GM20431 (cell line): ENCODE measurements around the gene GJB5.

Experiments used
- in situ Hi-C: fragments of 300-500 bp; cut with MseI, MboI; formaldehyde crosslinking; loops from one replicate; pipeline ENCODE4 v1.15.0; 2020; ENCODE audit warnings: low sequenced_read_pairs; ENCODE audit not compliant: unreplicated experiment

Gene GJB5

DNA sequence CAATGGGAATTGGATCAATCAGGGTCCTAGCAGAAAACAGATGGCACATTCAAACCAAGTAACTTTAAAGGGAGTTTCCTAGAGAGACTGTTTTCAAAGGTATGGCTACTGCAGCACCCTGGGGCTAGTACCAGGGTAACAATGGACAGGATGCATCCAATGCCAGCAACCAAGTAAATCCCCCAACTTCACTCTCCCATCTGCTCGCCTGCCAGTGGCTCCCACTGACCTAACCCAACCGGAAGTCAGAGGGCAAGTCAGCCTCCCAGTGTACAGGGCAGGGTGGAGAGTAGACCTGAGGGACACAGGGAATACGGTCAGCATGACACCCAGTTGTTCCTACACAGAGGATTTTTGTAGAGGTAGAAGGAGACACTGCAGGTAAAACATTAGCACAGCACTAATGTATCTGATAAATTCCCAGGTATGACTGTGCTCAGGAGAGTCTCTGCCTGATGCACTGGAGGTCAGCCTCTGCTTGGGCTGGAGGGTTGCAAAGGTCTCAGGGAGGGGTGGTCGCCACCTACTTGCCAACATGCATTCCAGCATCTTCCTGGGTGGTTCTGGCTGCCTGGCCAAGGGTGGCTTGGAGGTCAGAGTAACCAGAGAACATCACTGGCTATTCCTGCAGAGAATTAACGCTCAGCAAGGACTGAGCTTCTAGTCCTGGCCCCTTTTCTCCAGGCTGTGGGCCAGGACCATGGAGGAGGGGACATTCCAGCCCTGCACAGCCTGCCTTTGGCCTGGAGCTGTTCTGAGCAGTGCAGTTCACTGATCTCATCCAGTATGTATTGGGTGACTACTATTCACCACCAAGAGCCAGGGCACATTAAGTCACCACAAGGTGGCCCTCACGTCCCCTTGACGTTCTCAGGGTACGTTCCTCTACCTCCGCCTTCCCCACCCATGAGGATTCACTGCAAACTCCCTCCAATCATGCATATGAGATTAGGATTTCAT, 32.9 kb downstream of the GJB5 start:
- in situ Hi-C loops, result no loop called here

DNA sequence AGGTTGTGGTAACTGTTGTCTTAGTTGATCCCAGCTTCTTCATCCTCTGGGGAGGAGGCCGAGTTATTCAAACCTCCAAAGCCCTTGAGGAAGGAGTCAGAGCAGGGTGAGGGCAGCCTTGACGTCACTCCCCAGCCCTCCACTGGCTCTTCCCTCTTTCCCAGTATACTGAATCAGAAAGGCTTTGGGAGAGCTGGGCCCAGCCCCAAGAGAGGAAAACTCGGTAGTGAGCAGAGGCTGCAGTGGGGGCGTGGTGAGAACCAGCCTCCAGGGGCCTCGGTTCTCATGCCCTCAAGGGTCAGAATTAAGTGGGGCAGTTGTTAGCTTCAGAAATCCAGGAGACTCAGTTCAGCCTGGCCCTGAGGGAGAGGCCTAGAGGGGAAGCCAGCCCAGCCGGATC, 36.1 kb downstream of the GJB5 start:
- in situ Hi-C loops, result no loop called here

DNA sequence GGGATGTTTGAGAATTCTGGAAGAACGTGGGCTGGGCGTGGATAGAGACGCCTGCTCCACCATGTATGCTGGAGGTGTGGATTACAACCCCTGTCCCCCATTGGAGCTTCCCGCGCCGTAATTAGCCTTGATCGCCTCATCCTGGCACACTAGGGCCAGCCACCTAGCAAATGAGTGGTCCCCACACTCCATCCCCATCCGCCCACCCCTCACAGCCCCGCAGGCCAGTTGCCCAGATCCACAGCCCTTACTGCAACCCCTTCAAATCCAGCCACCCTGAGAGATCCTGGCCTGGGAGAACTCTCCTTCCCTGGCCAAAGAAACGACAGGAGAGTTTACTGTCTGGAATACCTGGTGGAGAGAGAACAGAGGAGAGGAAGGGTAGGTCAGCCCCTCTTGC, 37.6 kb downstream of the GJB5 start:
- in situ Hi-C loops, result no loop called here

DNA sequence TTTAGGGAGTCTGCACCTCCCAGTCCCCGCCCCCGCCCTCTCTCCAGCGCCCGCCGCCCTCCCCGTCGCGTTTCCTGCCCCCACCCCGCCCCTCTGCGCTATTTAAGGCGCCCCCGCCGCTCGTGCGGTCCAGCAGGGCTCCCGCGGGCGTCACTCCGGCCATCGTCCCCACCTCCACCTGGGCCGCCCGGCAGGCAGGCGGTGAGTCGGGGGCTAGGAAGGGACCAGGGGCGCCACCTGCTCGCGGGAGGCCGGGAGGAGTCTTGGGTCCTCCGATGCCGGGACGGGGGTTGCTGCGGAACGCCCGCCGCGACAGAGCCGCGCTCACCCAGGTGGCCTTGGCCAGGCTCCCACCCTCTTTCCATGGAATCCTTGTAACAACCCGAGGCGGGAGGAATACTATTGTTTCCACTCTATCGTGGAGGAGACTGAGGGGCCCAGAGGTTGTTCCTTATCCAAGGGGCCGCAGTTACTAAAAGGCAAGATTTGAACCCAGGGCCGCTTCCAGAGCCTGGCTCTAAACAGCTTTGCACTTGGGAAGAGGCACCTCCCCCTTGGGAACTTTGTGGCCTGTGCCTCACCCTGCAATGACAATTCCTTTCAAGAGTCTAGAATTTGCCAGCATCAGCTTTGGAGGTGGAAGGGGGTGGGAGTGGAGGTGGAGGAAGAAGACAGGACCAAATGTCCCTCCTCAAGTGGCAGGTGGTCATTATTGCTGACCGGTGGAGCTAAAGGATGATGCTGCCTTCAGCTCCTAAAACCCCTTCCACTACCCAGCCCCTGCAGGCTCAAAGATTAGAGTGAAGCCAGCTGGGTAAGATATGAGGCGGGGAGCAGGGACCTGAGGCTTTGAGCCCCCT, 38.3 kb downstream of the GJB5 start, which contains the start of gene GJA4:
Gene GJA4, plus strand, starts transcription at position 132 of the 860 bp plus-strand sequence. CDS start 1,215 bp downstream, outside the sequence.
- in situ Hi-C loops, result no loop called here

DNA sequence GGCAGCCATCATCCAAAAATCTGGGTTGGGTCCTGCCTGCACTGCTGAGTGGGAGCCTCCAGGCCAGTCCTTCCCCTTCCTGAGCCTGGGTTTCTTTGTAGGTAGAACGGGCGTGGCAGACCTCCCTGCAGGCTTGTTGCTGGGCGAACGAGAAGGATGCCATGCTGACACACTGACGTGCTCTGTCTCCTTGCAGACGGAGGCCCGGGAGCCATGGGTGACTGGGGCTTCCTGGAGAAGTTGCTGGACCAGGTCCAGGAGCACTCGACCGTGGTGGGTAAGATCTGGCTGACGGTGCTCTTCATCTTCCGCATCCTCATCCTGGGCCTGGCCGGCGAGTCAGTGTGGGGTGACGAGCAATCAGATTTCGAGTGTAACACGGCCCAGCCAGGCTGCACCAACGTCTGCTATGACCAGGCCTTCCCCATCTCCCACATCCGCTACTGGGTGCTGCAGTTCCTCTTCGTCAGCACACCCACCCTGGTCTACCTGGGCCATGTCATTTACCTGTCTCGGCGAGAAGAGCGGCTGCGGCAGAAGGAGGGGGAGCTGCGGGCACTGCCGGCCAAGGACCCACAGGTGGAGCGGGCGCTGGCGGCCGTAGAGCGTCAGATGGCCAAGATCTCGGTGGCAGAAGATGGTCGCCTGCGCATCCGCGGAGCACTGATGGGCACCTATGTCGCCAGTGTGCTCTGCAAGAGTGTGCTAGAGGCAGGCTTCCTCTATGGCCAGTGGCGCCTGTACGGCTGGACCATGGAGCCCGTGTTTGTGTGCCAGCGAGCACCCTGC, 39.3 kb downstream of the GJB5 start:
- in situ Hi-C loops, result no loop called here

DNA sequence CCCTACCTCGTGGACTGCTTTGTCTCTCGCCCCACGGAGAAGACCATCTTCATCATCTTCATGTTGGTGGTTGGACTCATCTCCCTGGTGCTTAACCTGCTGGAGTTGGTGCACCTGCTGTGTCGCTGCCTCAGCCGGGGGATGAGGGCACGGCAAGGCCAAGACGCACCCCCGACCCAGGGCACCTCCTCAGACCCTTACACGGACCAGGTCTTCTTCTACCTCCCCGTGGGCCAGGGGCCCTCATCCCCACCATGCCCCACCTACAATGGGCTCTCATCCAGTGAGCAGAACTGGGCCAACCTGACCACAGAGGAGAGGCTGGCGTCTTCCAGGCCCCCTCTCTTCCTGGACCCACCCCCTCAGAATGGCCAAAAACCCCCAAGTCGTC, 39.9 kb downstream of the GJB5 start:
- in situ Hi-C loops, result no loop called here

DNA sequence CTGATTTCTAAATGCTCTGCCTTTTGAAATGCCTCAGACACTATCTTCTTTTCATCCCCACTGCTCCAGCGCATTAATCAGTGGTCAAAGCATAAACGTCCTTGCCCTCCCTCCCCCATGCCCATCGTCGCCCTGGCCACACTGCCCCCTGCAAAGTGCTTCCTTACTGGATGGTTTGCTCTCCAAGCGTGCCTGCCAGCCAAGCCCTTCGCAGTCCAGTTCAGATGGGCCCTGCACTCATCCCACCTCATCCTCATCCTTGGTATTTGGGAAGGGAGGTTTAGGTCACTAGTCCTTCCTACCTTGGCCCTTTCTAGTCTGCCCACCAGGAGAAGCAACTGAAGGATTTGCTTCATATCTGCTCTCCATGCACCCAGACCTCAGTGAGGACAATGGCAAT, 41.1 kb downstream of the GJB5 start:
- in situ Hi-C loops, result no loop called here

DNA sequence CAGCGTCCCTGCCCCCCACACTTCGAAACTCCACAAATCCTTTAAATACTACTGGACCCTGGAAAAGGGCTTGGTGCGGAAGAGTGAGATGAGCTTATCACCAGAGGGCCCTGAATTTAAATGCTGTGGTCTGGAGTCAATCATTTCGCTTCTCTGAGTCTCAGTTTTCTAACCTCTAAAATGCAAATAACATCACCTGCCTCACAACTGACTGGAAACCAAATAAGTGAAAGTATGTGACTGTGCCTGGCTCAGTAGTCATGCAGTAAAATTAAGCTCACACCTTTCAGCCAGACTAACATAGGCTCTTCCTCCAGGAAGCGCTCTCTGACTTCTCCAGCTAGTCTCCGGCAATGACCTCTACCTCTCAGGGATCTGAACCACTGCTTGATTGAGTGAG, 42.1 kb downstream of the GJB5 start:
- in situ Hi-C loops, result no loop called here

DNA sequence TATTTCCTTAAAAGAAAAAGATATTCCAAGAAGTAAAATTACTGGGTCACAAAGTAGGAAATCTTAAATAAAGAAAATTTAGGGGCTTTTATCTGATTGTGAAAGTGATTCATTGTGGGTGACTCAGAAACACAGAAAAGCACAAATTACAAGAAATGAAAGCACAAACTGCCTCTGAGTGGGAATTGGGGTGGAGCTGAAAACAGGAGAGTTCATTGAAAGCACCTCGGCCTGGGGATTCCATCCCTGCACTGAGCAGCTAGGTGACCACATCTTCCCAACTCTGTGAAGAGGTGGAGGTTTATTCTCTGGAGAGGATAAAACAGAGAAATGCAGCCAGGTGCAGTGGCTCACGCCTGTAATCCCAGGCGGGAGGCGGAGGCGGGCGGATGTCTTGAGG, 45.4 kb downstream of the GJB5 start:
- in situ Hi-C loops, result no loop called here

DNA sequence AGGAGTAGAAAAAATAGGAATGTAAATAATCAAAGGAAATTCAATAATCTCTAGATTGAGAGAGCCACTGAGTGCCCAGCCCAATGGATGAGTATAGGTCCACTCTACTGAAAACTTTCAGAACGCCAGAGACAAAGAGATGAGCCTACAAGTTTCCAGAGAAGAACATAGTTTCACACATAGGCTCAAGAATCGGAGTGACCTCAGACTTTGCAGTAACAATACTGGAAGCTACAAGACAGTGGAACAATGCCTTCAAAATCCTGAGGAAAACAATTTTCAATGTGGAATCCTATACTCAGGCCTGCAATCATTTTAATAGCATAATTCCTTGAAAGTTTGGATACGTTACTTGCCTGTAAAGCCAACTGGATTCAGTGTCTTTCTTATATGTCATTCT, 48.9 kb downstream of the GJB5 start:
- in situ Hi-C loops, result no loop called here

DNA sequence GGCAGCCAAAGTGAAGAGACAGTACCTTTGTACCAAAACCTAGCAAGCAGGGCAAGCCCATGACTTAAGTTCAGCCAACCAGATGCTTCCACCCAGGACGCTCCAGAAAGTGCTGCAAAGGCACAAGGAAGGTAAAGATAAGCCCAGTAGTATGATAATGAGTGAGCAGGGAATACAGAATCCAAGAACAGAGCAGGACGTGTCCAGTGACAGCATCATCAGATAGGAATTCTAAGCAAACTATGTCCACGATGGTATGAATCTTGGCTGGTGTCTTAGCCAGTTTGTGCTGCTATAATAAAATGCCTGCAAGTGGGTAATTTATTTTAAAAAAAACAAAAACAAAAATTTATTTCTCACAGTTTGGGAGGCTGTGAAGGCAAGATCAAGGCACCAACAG, 51.5 kb downstream of the GJB5 start:
- in situ Hi-C loops, result no loop called here
